ENCODE results near the gene PICALM.

The PICALM gene

GRCh38 chr11:86039094-86039493 lies 29.8 kb downstream of the PICALM start:
- TF ChIP-seq CTCF (IDR thresholded peaks at IDR 0.05) = no peak
- Histone ChIP-seq H3K4me2 (ENCODE audit: low read length) (no peak overlapping the region), H3K4me1 (peaks cover 4% of the 10 kb centered on the region), H3K36me3 (ENCODE audit: control insufficient read depth, insufficient read depth, low read length) (no peaks in the 10 kb centered on the region), H3K9me3 (ENCODE audit: control insufficient read depth, low read length) (no peaks in the 10 kb centered on the region), H3K79me2 (peaks cover 20% of the 10 kb centered on the region), H3K27ac (no peak overlapping the region), H3K4me3 (ENCODE audit: low read depth, low read length) (no peak overlapping the region), H3K9ac (no peak overlapping the region), H3K27me3 (ENCODE audit: control insufficient read depth, insufficient read depth, low read length) (no peaks in the 10 kb centered on the region), H2AFZ (no peak overlapping the region)

GRCh38 chr11:86037743-86038142 lies 31.1 kb downstream of the PICALM start:
- H3K79me2 ChIP-seq = peaks cover 23% of the 10 kb centered on the region
- H3K27ac ChIP-seq = no peak overlapping the region
- no peaks in the 10 kb centered on the region for H3K27me3 ChIP-seq (ENCODE audit: control insufficient read depth, insufficient read depth, low read length)
- H3K9ac ChIP-seq = no peak overlapping the region
- no peaks in the 10 kb centered on the region for H3K9me3 ChIP-seq (ENCODE audit: control insufficient read depth, low read length)
- no peak overlapping the region for H2AFZ ChIP-seq
- no peak overlapping the region for H3K4me3 ChIP-seq (ENCODE audit: low read depth, low read length)
- H3K36me3 ChIP-seq (ENCODE audit: control insufficient read depth, insufficient read depth, low read length) = no peaks in the 10 kb centered on the region
- H3K4me1 ChIP-seq = peaks cover 8% of the 10 kb centered on the region
- TF ChIP-seq CTCF (IDR thresholded peaks at IDR 0.05) = no peak
- H3K4me2 ChIP-seq (ENCODE audit: low read length) = no peak overlapping the region

- no peaks in the 10 kb centered on the region for H3K27me3 ChIP-seq (ENCODE audit: control insufficient read depth, insufficient read depth, low read length)
- no peak overlapping the region for H3K4me2 ChIP-seq (ENCODE audit: low read length)
- H3K79me2 ChIP-seq = peaks cover 26% of the 10 kb centered on the region
- no peak overlapping the region for H2AFZ ChIP-seq
- no peak for TF ChIP-seq CTCF (IDR thresholded peaks at IDR 0.05)
- H3K27ac ChIP-seq = no peak overlapping the region
- H3K4me3 ChIP-seq (ENCODE audit: low read depth, low read length) = no peak overlapping the region
- no peak overlapping the region for H3K9ac ChIP-seq
- no peaks in the 10 kb centered on the region for H3K9me3 ChIP-seq (ENCODE audit: control insufficient read depth, low read length)
- no peaks in the 10 kb centered on the region for H3K36me3 ChIP-seq (ENCODE audit: control insufficient read depth, insufficient read depth, low read length)
- H3K4me1 ChIP-seq = peaks cover 8% of the 10 kb centered on the region
Observed at GRCh38 chr11:86035920-86036319, 33.0 kb downstream of the PICALM start.

- Histone ChIP-seq H3K79me2 (peaks cover 29% of the 10 kb centered on the region), H2AFZ (no peak overlapping the region), H3K4me1 (peaks cover 8% of the 10 kb centered on the region), H3K9ac (no peak overlapping the region), H3K9me3 (ENCODE audit: control insufficient read depth, low read length) (no peaks in the 10 kb centered on the region), H3K36me3 (ENCODE audit: control insufficient read depth, insufficient read depth, low read length) (no peaks in the 10 kb centered on the region), H3K27me3 (ENCODE audit: control insufficient read depth, insufficient read depth, low read length) (no peaks in the 10 kb centered on the region), H3K4me3 (ENCODE audit: low read depth, low read length) (no peak overlapping the region), H3K4me2 (ENCODE audit: low read length) (no peak overlapping the region), H3K27ac (no peak overlapping the region)
- TF ChIP-seq CTCF (IDR thresholded peaks at IDR 0.05) = no peak
Observed at GRCh38 chr11:86035164-86035563, 33.7 kb downstream of the PICALM start.

- H3K27ac ChIP-seq = no peak overlapping the region
- no peak overlapping the region for H3K4me3 ChIP-seq (ENCODE audit: low read depth, low read length)
- no peak overlapping the region for H2AFZ ChIP-seq
- no peaks in the 10 kb centered on the region for H3K27me3 ChIP-seq (ENCODE audit: control insufficient read depth, insufficient read depth, low read length)
- no peak for TF ChIP-seq CTCF (IDR thresholded peaks at IDR 0.05)
- H3K4me2 ChIP-seq (ENCODE audit: low read length) = no peak overlapping the region
- H3K79me2 ChIP-seq = peaks cover 29% of the 10 kb centered on the region
- H3K9ac ChIP-seq = no peak overlapping the region
- no peaks in the 10 kb centered on the region for H3K36me3 ChIP-seq (ENCODE audit: control insufficient read depth, insufficient read depth, low read length)
- H3K4me1 ChIP-seq = peaks cover 8% of the 10 kb centered on the region
- no peaks in the 10 kb centered on the region for H3K9me3 ChIP-seq (ENCODE audit: control insufficient read depth, low read length)
Observed at GRCh38 chr11:86034710-86035109, 34.2 kb downstream of the PICALM start.
